HFFc6 (cell line): ENCODE data around the gene CCDC60. TPM values are rescaled to one million over a fixed set of nuclear protein-coding genes. Genes with fewer than 3 reads are reported as not detected.

Experiments
- DNase-seq: peaks from one replicate; pipeline ENCODE4 v3.0.0-alpha.2; 2018
- H3K27ac Mint-ChIP-seq: 2 replicates; pipeline ENCODE4 v1.8.0; 2020; ENCODE audit warnings: mild to moderate bottlenecking, mixed read lengths
- H3K27me3 Mint-ChIP-seq: 2 replicates; pipeline ENCODE4 v1.8.0; 2021; ENCODE audit warnings: mild to moderate bottlenecking, moderate library complexity, mixed read lengths; ENCODE audit not compliant: insufficient read depth
- H3K36me3 Mint-ChIP-seq: 2 replicates; pipeline ENCODE4 v1.8.0; 2021; ENCODE audit warnings: low read depth, mixed read lengths
- H3K4me1 Mint-ChIP-seq: 2 replicates; pipeline ENCODE4 v1.8.0; 2020; ENCODE audit warnings: low read depth, mixed read lengths
- H3K4me3 Mint-ChIP-seq: 2 replicates; pipeline ENCODE4 v1.8.0; 2020; ENCODE audit warnings: mild to moderate bottlenecking, moderate library complexity, mixed read lengths
- H3K9me3 Mint-ChIP-seq: 2 replicates; pipeline ENCODE4 v1.8.0; 2020; ENCODE audit warnings: mild to moderate bottlenecking, mixed read lengths
- CTCF ChIP-seq: fragments of 200-600 bp; sonication (generic); IDR thresholded peaks from 2 replicates; pipeline ENCODE4 v1.5.0; 2021; ENCODE audit warnings: antibody characterized with exemption, mild to moderate bottlenecking
- total RNA-seq, 6 experiments: library from RNA; stranded (reverse); fragmentation: NEBNext Ultra II Directional; extraction: Animal tissue kit (Norgen Biotek cat#: 25700); gene quantifications; 2 replicates in 1 of 6; 3 replicates in 5 of 6; pipeline ENCODE4 v1.2.3, GENCODE V29; 2021

The CCDC60 gene
- total RNA-seq, 6 experiments from 2014 or later = not detected

- TF ChIP-seq CTCF = no peak
- no peaks in the 10 kb centered on the region for H3K4me1 Mint-ChIP-seq
- no peak for DNase-seq
- H3K36me3 Mint-ChIP-seq = no peaks in the 10 kb centered on the region
- H3K27ac Mint-ChIP-seq = no peak overlapping the region
- peaks cover 37% of the 10 kb centered on the region for H3K9me3 Mint-ChIP-seq
- H3K4me3 Mint-ChIP-seq = no peak overlapping the region
- no peaks in the 10 kb centered on the region; the same call in 1 of the 2 replicates for H3K27me3 Mint-ChIP-seq
Measured at GRCh38 chr12:119448611-119449131, 114.1 kb downstream of the CCDC60 start.

- Mint-ChIP-seq H3K9me3 (peaks cover 40% of the 10 kb centered on the region), H3K36me3 (no peaks in the 10 kb centered on the region), H3K4me3 (no peak overlapping the region), H3K4me1 (no peaks in the 10 kb centered on the region), H3K27ac (no peak overlapping the region), H3K27me3 (no peaks in the 10 kb centered on the region; the same call in 1 of the 2 replicates)
- no peak for TF ChIP-seq CTCF
- DNase-seq = no peak
Measured at GRCh38 chr12:119450771-119451170, 116.2 kb downstream of the CCDC60 start.

- Mint-ChIP-seq H3K27ac (no peak overlapping the region), H3K9me3 (peaks cover 66% of the 10 kb centered on the region), H3K4me1 (no peaks in the 10 kb centered on the region), H3K27me3 (no peaks in the 10 kb centered on the region; the same call in 1 of the 2 replicates), H3K36me3 (no peaks in the 10 kb centered on the region), H3K4me3 (no peak overlapping the region)
- no peak for DNase-seq
- TF ChIP-seq CTCF = no peak
Measured at GRCh38 chr12:119456824-119457223, 122.3 kb downstream of the CCDC60 start.

- H3K4me3 Mint-ChIP-seq = no peak overlapping the region
- H3K27ac Mint-ChIP-seq = no peak overlapping the region
- no peak for DNase-seq
- peaks cover 66% of the 10 kb centered on the region for H3K9me3 Mint-ChIP-seq
- TF ChIP-seq CTCF = no peak
- H3K27me3 Mint-ChIP-seq = no peaks in the 10 kb centered on the region; the same call in 1 of the 2 replicates
- no peaks in the 10 kb centered on the region for H3K4me1 Mint-ChIP-seq
- no peaks in the 10 kb centered on the region for H3K36me3 Mint-ChIP-seq
Measured at GRCh38 chr12:119457271-119457670, 122.7 kb downstream of the CCDC60 start.

- H3K9me3 Mint-ChIP-seq = peaks cover 67% of the 10 kb centered on the region
- no peak for DNase-seq
- TF ChIP-seq CTCF = no peak
- no peak overlapping the region for H3K4me3 Mint-ChIP-seq
- H3K36me3 Mint-ChIP-seq = no peaks in the 10 kb centered on the region
- no peaks in the 10 kb centered on the region; the same call in none of the 2 replicates for H3K27me3 Mint-ChIP-seq
- H3K27ac Mint-ChIP-seq = no peak overlapping the region
- no peaks in the 10 kb centered on the region for H3K4me1 Mint-ChIP-seq
Measured at GRCh38 chr12:119459481-119459880, 125.0 kb downstream of the CCDC60 start.
